Measurements from ENCODE around the gene PDPN.

DNA sequence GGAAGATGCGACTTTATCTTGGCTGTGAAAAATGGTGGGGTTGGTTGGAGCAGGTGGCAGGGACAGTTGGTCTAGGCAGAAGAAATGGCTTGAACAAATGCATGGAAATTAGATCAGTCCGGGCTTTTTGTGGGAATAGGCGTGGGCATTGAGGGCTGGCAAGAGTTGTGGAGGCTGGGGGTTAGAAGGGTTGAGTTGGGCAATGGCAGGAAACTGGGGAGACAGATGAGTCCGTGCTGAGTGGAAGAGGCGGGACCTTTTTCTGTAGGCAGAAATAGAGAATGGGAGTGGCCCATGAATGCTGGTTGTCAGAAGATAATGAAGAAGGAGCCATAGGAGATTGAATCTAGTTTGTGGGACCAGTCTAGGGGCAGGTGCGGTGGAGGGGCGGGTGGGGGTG, 6.9 kb downstream of the PDPN start:
- TF ChIP-seq, protein P1, sequence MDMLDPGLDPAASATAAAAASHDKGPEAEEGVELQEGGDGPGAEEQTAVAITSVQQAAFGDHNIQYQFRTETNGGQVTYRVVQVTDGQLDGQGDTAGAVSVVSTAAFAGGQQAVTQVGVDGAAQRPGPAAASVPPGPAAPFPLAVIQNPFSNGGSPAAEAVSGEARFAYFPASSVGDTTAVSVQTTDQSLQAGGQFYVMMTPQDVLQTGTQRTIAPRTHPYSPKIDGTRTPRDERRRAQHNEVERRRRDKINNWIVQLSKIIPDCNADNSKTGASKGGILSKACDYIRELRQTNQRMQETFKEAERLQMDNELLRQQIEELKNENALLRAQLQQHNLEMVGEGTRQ (IDR thresholded peaks at IDR 0.05; ENCODE audit: low read depth, low read length), result no peak
- TF ChIP-seq POLR2A (IDR thresholded peaks at IDR 0.05; ENCODE audit: low read depth, low read length) (no peak), RFX5 (IDR thresholded peaks at IDR 0.05; ENCODE audit: low read depth, low read length) (no peak), RAD21 (IDR thresholded peaks at IDR 0.05; ENCODE audit: low read length) (no peak), CEBPB (IDR thresholded peaks at IDR 0.05; ENCODE audit: low read depth, low read length) (no peak), MAFK (IDR thresholded peaks at IDR 0.05; ENCODE audit: low read depth, low read length) (no peak), MXI1 (IDR thresholded peaks at IDR 0.05; ENCODE audit: borderline replicate concordance, low read depth, low read length) (no peak), FOS (IDR thresholded peaks at IDR 0.05; ENCODE audit: low read depth, low read length) (no peak), RCOR1 (IDR thresholded peaks at IDR 0.05; ENCODE audit: insufficient replicate concordance, low read length) (no peak), BHLHE40 (IDR thresholded peaks at IDR 0.05; ENCODE audit: low read depth, low read length) (no peak), SMC3 (IDR thresholded peaks at IDR 0.05; ENCODE audit: low read depth, low read length) (no peak), CHD1 (IDR thresholded peaks at IDR 0.05; ENCODE audit: low read depth, low read length) (no peak)
- TF ChIP-seq, protein P2, sequence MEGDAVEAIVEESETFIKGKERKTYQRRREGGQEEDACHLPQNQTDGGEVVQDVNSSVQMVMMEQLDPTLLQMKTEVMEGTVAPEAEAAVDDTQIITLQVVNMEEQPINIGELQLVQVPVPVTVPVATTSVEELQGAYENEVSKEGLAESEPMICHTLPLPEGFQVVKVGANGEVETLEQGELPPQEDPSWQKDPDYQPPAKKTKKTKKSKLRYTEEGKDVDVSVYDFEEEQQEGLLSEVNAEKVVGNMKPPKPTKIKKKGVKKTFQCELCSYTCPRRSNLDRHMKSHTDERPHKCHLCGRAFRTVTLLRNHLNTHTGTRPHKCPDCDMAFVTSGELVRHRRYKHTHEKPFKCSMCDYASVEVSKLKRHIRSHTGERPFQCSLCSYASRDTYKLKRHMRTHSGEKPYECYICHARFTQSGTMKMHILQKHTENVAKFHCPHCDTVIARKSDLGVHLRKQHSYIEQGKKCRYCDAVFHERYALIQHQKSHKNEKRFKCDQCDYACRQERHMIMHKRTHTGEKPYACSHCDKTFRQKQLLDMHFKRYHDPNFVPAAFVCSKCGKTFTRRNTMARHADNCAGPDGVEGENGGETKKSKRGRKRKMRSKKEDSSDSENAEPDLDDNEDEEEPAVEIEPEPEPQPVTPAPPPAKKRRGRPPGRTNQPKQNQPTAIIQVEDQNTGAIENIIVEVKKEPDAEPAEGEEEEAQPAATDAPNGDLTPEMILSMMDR (conservative IDR thresholded peaks at IDR 0.05; ENCODE audit: low read depth, low read length), result no peak
- TF ChIP-seq, protein P3, sequence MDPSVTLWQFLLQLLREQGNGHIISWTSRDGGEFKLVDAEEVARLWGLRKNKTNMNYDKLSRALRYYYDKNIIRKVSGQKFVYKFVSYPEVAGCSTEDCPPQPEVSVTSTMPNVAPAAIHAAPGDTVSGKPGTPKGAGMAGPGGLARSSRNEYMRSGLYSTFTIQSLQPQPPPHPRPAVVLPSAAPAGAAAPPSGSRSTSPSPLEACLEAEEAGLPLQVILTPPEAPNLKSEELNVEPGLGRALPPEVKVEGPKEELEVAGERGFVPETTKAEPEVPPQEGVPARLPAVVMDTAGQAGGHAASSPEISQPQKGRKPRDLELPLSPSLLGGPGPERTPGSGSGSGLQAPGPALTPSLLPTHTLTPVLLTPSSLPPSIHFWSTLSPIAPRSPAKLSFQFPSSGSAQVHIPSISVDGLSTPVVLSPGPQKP (IDR thresholded peaks at IDR 0.05; ENCODE audit: borderline replicate concordance, low read depth, low read length), result no peak

Data from IMR-90 (cell line).